ENCODE measurements around the gene FAM185A. TPM values are rescaled to one million over a fixed set of nuclear protein-coding genes. Genes with fewer than 3 reads are reported as not detected.
"Not testable (repeated sequence)": the region's sequence is repeated elsewhere in the genome, so short reads cannot be mapped to it uniquely, and the experiment has no call there.

FAM185A gene
- total RNA-seq, 1 experiment from 2014 or later = 5.1 TPM

GRCh38 chr7:102759934-102760333 is 11.1 kb downstream of the FAM185A start:
- DNase-seq; H3K4me3 ChIP-seq (ENCODE audit: insufficient read depth, low read depth, low read length); H3K27me3 ChIP-seq (ENCODE audit: control insufficient read depth, insufficient read depth, low read length); H3K36me3 ChIP-seq (replicated peaks; ENCODE audit: control insufficient read depth, insufficient read depth, low read length): not testable (repeated sequence)

- not testable (repeated sequence) for H3K4me3 ChIP-seq (ENCODE audit: insufficient read depth, low read depth, low read length); H3K36me3 ChIP-seq (replicated peaks; ENCODE audit: control insufficient read depth, insufficient read depth, low read length); DNase-seq; H3K27me3 ChIP-seq (ENCODE audit: control insufficient read depth, insufficient read depth, low read length)
Measured at GRCh38 chr7:102761234-102761633, 12.4 kb downstream of the FAM185A start.

GRCh38 chr7:102763295-102763905 is 14.6 kb downstream of the FAM185A start:
- H3K4me3 ChIP-seq (ENCODE audit: insufficient read depth, low read depth, low read length); DNase-seq; H3K27me3 ChIP-seq (ENCODE audit: control insufficient read depth, insufficient read depth, low read length); H3K36me3 ChIP-seq (replicated peaks; ENCODE audit: control insufficient read depth, insufficient read depth, low read length): not testable (repeated sequence)

- not testable (repeated sequence) for H3K4me3 ChIP-seq (ENCODE audit: insufficient read depth, low read depth, low read length); H3K36me3 ChIP-seq (replicated peaks; ENCODE audit: control insufficient read depth, insufficient read depth, low read length); H3K27me3 ChIP-seq (ENCODE audit: control insufficient read depth, insufficient read depth, low read length); DNase-seq
Measured at GRCh38 chr7:102769657-102770192, 20.9 kb downstream of the FAM185A start.

GRCh38 chr7:102770467-102770866 is 21.7 kb downstream of the FAM185A start:
- not testable (repeated sequence) for DNase-seq; H3K27me3 ChIP-seq (ENCODE audit: control insufficient read depth, insufficient read depth, low read length); H3K4me3 ChIP-seq (ENCODE audit: insufficient read depth, low read depth, low read length); H3K36me3 ChIP-seq (replicated peaks; ENCODE audit: control insufficient read depth, insufficient read depth, low read length)

- not testable (repeated sequence) for H3K36me3 ChIP-seq (replicated peaks; ENCODE audit: control insufficient read depth, insufficient read depth, low read length); H3K27me3 ChIP-seq (ENCODE audit: control insufficient read depth, insufficient read depth, low read length); H3K4me3 ChIP-seq (ENCODE audit: insufficient read depth, low read depth, low read length); DNase-seq
Measured at GRCh38 chr7:102776217-102776616, 27.4 kb downstream of the FAM185A start.

- not testable (repeated sequence) for H3K27me3 ChIP-seq (ENCODE audit: control insufficient read depth, insufficient read depth, low read length); H3K36me3 ChIP-seq (replicated peaks; ENCODE audit: control insufficient read depth, insufficient read depth, low read length); H3K4me3 ChIP-seq (ENCODE audit: insufficient read depth, low read depth, low read length); DNase-seq
Measured at GRCh38 chr7:102778663-102779062, 29.9 kb downstream of the FAM185A start.

GRCh38 chr7:102780926-102781325 is 32.1 kb downstream of the FAM185A start:
- DNase-seq; H3K36me3 ChIP-seq (replicated peaks; ENCODE audit: control insufficient read depth, insufficient read depth, low read length); H3K27me3 ChIP-seq (ENCODE audit: control insufficient read depth, insufficient read depth, low read length); H3K4me3 ChIP-seq (ENCODE audit: insufficient read depth, low read depth, low read length): not testable (repeated sequence)

GRCh38 chr7:102788770-102789169 is 40.0 kb downstream of the FAM185A start:
- H3K4me3 ChIP-seq (ENCODE audit: insufficient read depth, low read depth, low read length); DNase-seq; H3K27me3 ChIP-seq (ENCODE audit: control insufficient read depth, insufficient read depth, low read length); H3K36me3 ChIP-seq (replicated peaks; ENCODE audit: control insufficient read depth, insufficient read depth, low read length): not testable (repeated sequence)

- H3K4me3 ChIP-seq (ENCODE audit: insufficient read depth, low read depth, low read length); H3K27me3 ChIP-seq (ENCODE audit: control insufficient read depth, insufficient read depth, low read length); DNase-seq: not testable (repeated sequence)
Measured at GRCh38 chr7:102790364-102791100, 41.7 kb downstream of the FAM185A start.

GRCh38 chr7:102791367-102791766 is 42.6 kb downstream of the FAM185A start:
- not testable (repeated sequence) for H3K27me3 ChIP-seq (ENCODE audit: control insufficient read depth, insufficient read depth, low read length); DNase-seq; H3K4me3 ChIP-seq (ENCODE audit: insufficient read depth, low read depth, low read length); H3K36me3 ChIP-seq (replicated peaks; ENCODE audit: control insufficient read depth, insufficient read depth, low read length)

More at GRCh38 chr7:102790364-102791100, 41.7 kb downstream of the FAM185A start:
- H3K36me3 ChIP-seq (replicated peaks; ENCODE audit: control insufficient read depth, insufficient read depth, low read length) = not testable (repeated sequence)

GRCh38 chr7:102791831-102792230 is 43.0 kb downstream of the FAM185A start:
- not testable (repeated sequence) for DNase-seq

GRCh38 chr7:102794567-102794966 is 45.8 kb downstream of the FAM185A start:
- not testable (repeated sequence) for DNase-seq; H3K36me3 ChIP-seq (replicated peaks; ENCODE audit: control insufficient read depth, insufficient read depth, low read length); H3K4me3 ChIP-seq (ENCODE audit: insufficient read depth, low read depth, low read length); H3K27me3 ChIP-seq (ENCODE audit: control insufficient read depth, insufficient read depth, low read length)

More at GRCh38 chr7:102791831-102792230, 43.0 kb downstream of the FAM185A start:
- not testable (repeated sequence) for H3K36me3 ChIP-seq (replicated peaks; ENCODE audit: control insufficient read depth, insufficient read depth, low read length); H3K4me3 ChIP-seq (ENCODE audit: insufficient read depth, low read depth, low read length); H3K27me3 ChIP-seq (ENCODE audit: control insufficient read depth, insufficient read depth, low read length)

GRCh38 chr7:102795987-102796595 is 47.3 kb downstream of the FAM185A start:
- H3K4me3 ChIP-seq (ENCODE audit: insufficient read depth, low read depth, low read length); H3K27me3 ChIP-seq (ENCODE audit: control insufficient read depth, insufficient read depth, low read length); H3K36me3 ChIP-seq (replicated peaks; ENCODE audit: control insufficient read depth, insufficient read depth, low read length); DNase-seq: not testable (repeated sequence)

- Histone ChIP-seq H3K36me3 (replicated peaks; ENCODE audit: control insufficient read depth, insufficient read depth, low read length) (no peaks in the 10 kb centered on the region), H3K27me3 (ENCODE audit: control insufficient read depth, insufficient read depth, low read length) (no peaks in the 10 kb centered on the region), H3K4me3 (ENCODE audit: insufficient read depth, low read depth, low read length) (no peak overlapping the region)
- no peak for DNase-seq
Measured at GRCh38 chr7:102806613-102807012, 57.8 kb downstream of the FAM185A start.
